ENCODE data around the gene PLCB3.

Gene PLCB3

GRCh38 chr11:64219755-64220154 lies 31.6 kb upstream of the PLCB3 start:
- no peak for DNase-seq (ENCODE audit: low read depth)
- H3K4me3 ChIP-seq (ENCODE audit: low read depth, low read length), result no peak overlapping the region

GRCh38 chr11:64220271-64220670 lies 31.1 kb upstream of the PLCB3 start:
- no peak overlapping the region for H3K4me3 ChIP-seq (ENCODE audit: low read depth, low read length)

GRCh38 chr11:64220798-64221197 lies 30.5 kb upstream of the PLCB3 start:
- no peak overlapping the region for H3K4me3 ChIP-seq (ENCODE audit: low read depth, low read length)
- no peak for DNase-seq (ENCODE audit: low read depth)

More at GRCh38 chr11:64220271-64220670, 31.1 kb upstream of the PLCB3 start:
- no peak for DNase-seq (ENCODE audit: low read depth)

- no peak for DNase-seq (ENCODE audit: low read depth)
- H3K4me3 ChIP-seq (ENCODE audit: low read depth, low read length), result no peak overlapping the region
These were observed 28.7 kb upstream of the PLCB3 start for GRCh38 chr11:64222651-64223000.

GRCh38 chr11:64223001-64223651 lies 28.2 kb upstream of the PLCB3 start:
- no peak overlapping the region for H3K4me3 ChIP-seq (ENCODE audit: low read depth, low read length)
- no peak for DNase-seq (ENCODE audit: low read depth)

- DNase-seq (ENCODE audit: low read depth), result no peak
- no peak overlapping the region for H3K4me3 ChIP-seq (ENCODE audit: low read depth, low read length)
These were observed 27.0 kb upstream of the PLCB3 start for GRCh38 chr11:64224151-64224890.

GRCh38 chr11:64224891-64225607 lies 26.3 kb upstream of the PLCB3 start:
- DNase-seq (ENCODE audit: low read depth), result no peak
- peak overlapping the region; percentile 74 for H3K4me3 ChIP-seq (ENCODE audit: low read depth, low read length)

- no peak for DNase-seq (ENCODE audit: low read depth)
- peak within 1 kb of the TSS; percentile 74 for H3K4me3 ChIP-seq (ENCODE audit: low read depth, low read length)
These were observed 25.5 kb upstream of the PLCB3 start, which contains the start of the genes NUDT22 and TRPT1 for GRCh38 chr11:64225608-64226506. TSS of gene NUDT22 (plus strand) at chr11:64226274. CDS start at chr11:64226653, 379 bp downstream. TSS of gene TRPT1 (minus strand) at chr11:64226186. CDS start at chr11:64225860, 326 bp downstream.

- no peak for DNase-seq (ENCODE audit: low read depth)
These were observed 24.8 kb upstream of the PLCB3 start for GRCh38 chr11:64226507-64227051.

GRCh38 chr11:64227405-64227956 lies 23.8 kb upstream of the PLCB3 start:
- DNase-seq (ENCODE audit: low read depth), result no peak

More at GRCh38 chr11:64226507-64227051, 24.8 kb upstream of the PLCB3 start:
- H3K4me3 ChIP-seq (ENCODE audit: low read depth, low read length), result peak overlapping the region; percentile 74

GRCh38 chr11:64229090-64229743 lies 22.1 kb upstream of the PLCB3 start:
- no peak for DNase-seq (ENCODE audit: low read depth)
- no peak overlapping the region for H3K4me3 ChIP-seq (ENCODE audit: low read depth, low read length)

More at GRCh38 chr11:64227405-64227956, 23.8 kb upstream of the PLCB3 start:
- H3K4me3 ChIP-seq (ENCODE audit: low read depth, low read length), result peak overlapping the region; percentile 74

- no peak for DNase-seq (ENCODE audit: low read depth)
- peak overlapping the region; percentile 73 for H3K4me3 ChIP-seq (ENCODE audit: low read depth, low read length)
These were observed 21.6 kb upstream of the PLCB3 start for GRCh38 chr11:64229744-64230170.

- peak within 1 kb of the TSS; percentile 73 for H3K4me3 ChIP-seq (ENCODE audit: low read depth, low read length)
These were observed 21.0 kb upstream of the PLCB3 start, which contains the start of gene DNAJC4 for GRCh38 chr11:64230171-64230984. TSS of gene DNAJC4 (plus strand) at chr11:64230548. CDS start at chr11:64230855, 307 bp downstream.

GRCh38 chr11:64230985-64231365 lies 20.4 kb upstream of the PLCB3 start:
- peak overlapping the region; percentile 73 for H3K4me3 ChIP-seq (ENCODE audit: low read depth, low read length)
- no peak for DNase-seq (ENCODE audit: low read depth)

More at GRCh38 chr11:64230171-64230984, 21.0 kb upstream of the PLCB3 start, which contains the start of gene DNAJC4:
- no peak for DNase-seq (ENCODE audit: low read depth)

- DNase-seq (ENCODE audit: low read depth), result no peak
- H3K4me3 ChIP-seq (ENCODE audit: low read depth, low read length), result no peak overlapping the region
These were observed 19.8 kb upstream of the PLCB3 start for GRCh38 chr11:64231546-64231945.

GRCh38 chr11:64232182-64232966 lies 19.0 kb upstream of the PLCB3 start:
- no peak for DNase-seq (ENCODE audit: low read depth)
- no peak overlapping the region for H3K4me3 ChIP-seq (ENCODE audit: low read depth, low read length)

Measured in skeletal muscle cell (primary cell).